Fibroblast of villous mesenchyme (primary cell): ENCODE measurements around the gene ALDH18A1. TPM values are rescaled to one million over a fixed set of nuclear protein-coding genes. Genes with fewer than 3 reads are reported as not detected.

Experiments used
- DNase-seq: peaks from one replicate; pipeline ENCODE4 v3.0.0-alpha.2; 2010; ENCODE audit warnings: low read depth
- H3K4me3 ChIP-seq: 2 replicates; pipeline ENCODE4 v1.5.1; 2011; ENCODE audit warnings: low read depth, mild to moderate bottlenecking, low read length
- CTCF ChIP-seq: IDR thresholded peaks from 2 replicates; pipeline ENCODE4 v1.5.1; 2012; ENCODE audit warnings: low read depth, mild to moderate bottlenecking, low read length; ENCODE audit not compliant: insufficient read depth
- total RNA-seq: library from RNA; depleted of rRNA; stranded (reverse); fragments of >200 nt; gene quantifications from 2 replicates; pipeline ENCODE4 v1.2.3, GENCODE V29; 2012

The ALDH18A1 gene
- total RNA-seq, 1 donor: 154 TPM

GRCh38 chr10:95567903-95568630, 88.4 kb downstream of the ALDH18A1 start:
- no peak overlapping the region for H3K4me3 ChIP-seq
- TF ChIP-seq CTCF: no peak
- no peak for DNase-seq

DNA sequence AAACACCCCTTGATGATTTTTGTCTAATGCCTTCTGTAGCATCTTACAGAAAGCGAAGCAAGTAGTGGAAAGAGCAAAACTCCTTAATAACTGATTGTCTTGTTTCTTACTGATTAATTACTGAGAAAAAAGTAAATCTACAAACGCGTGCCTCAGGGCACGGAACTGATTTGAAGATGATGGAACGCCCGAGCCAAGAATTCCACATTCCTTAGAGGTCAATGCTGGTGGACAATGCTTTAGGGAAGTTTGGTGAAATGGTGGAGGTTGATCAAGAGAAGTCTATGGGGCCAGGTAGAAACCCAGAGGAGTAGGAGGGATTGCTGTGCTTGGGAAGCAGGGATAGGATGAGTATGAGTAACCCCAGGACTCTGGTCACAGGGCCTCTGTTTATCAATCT, 90.4 kb downstream of the ALDH18A1 start:
- DNase-seq: no peak
- no peak overlapping the region for H3K4me3 ChIP-seq
- no peak for TF ChIP-seq CTCF

GRCh38 chr10:95565336-95565735, 91.2 kb downstream of the ALDH18A1 start:
- no peak for TF ChIP-seq CTCF
- DNase-seq: no peak
- H3K4me3 ChIP-seq: no peak overlapping the region

DNA sequence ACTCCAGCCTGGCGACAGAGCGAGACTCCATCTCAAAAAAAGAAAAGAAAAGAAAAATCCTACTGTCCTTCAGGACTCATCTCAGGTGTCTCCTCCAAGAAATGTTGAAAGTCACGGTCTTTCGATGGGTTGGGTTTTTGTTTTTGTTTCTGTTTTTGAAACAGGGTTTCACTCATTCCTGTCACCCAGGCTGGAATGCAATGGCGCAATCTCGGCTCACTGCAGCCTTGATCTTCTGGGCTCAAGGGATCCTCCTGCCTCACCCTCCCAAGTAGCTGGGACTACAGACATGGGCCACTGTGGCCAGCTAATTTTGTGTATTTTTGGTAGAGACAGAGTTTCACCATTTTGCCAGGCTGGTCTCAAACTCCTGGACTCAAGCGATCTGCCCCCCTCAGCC, 92.2 kb downstream of the ALDH18A1 start:
- no peak for DNase-seq
- no peak for TF ChIP-seq CTCF
- H3K4me3 ChIP-seq: no peak overlapping the region

GRCh38 chr10:95562341-95562965, 94.1 kb downstream of the ALDH18A1 start:
- TF ChIP-seq CTCF: no peak
- DNase-seq: no peak
- no peak overlapping the region for H3K4me3 ChIP-seq

- H3K4me3 ChIP-seq: no peak overlapping the region
- no peak for TF ChIP-seq CTCF
Measured at GRCh38 chr10:95561864-95562177, 94.7 kb downstream of the ALDH18A1 start.

More at GRCh38 chr10:95561864-95562177, 94.7 kb downstream of the ALDH18A1 start:
- DNase-seq: no peak
